GM12878 (cell line): ENCODE results near the gene TGFB2. TPM values are rescaled to one million over a fixed set of nuclear protein-coding genes. Genes with fewer than 3 reads are reported as not detected.

Experiments
- ATAC-seq: fragments of 200-7000 bp; cut with Tn5 transposase; 3 replicates; pipeline ENCODE4 v1.9.1; 2020; ENCODE audit warnings: mild to moderate bottlenecking, moderate library complexity
- Bru-seq: library from RNA; stranded (reverse); fragments of 400-500 nt; gene quantifications from one replicate; lab custom pipeline; 2021; lab: Mats Ljungman, UMichigan
- BruChase-seq, 2 experiments: library from RNA; stranded (reverse); fragments of 400-500 nt; gene quantifications; one replicate each; lab custom pipeline; 2021; lab: Mats Ljungman, UMichigan
- BruUV-seq: library from RNA; stranded (reverse); fragments of 400-500 nt; replicated peaks from 2 replicates; lab custom pipeline; 2021; lab: Mats Ljungman, UMichigan
- CTCF ChIA-PET: fragments of 300-600 bp; sonication (Branson Sonifier 250); formaldehyde crosslinking; extraction: SDS; loops from one replicate; lab custom pipeline; 2021; ENCODE audit warnings: inconsistent platforms; lab: Yijun Ruan, JAX
- POLR2A ChIA-PET: fragments of 350-600 bp; formaldehyde crosslinking; extraction: SDS; loops from one replicate; lab custom pipeline; 2021; ENCODE audit warnings: inconsistent platforms; lab: Charles Lee
- RAD21 ChIA-PET: fragments of 300-600 bp; sonication (Branson Sonifier 250); formaldehyde crosslinking; loops from one replicate; lab custom pipeline; 2023; ENCODE audit warnings: antibody characterized with exemption; ENCODE audit not compliant: unreplicated experiment; lab: Charles Lee
- SMC1A ChIA-PET: fragments of 300-600 bp; sonication (Branson Sonifier 250); formaldehyde crosslinking; loops from one replicate; lab custom pipeline; 2023; ENCODE audit not compliant: unreplicated experiment, uncharacterized antibody; lab: Charles Lee
- DNase-seq: peaks from one replicate; pipeline ENCODE4 v3.0.0-alpha.2; 2011; ENCODE audit warnings: low read depth, low spot score
- FAIRE-seq: peaks from 3 replicates; lab custom pipeline; 2011; peaks lifted over from hg19 to GRCh38; lab: Jason Lieb, UNC
- H2AFZ ChIP-seq: 2 replicates; pipeline ENCODE4 v1.6.0; 2011; ENCODE audit warnings: low read depth, low read length, control low read depth; ENCODE audit not compliant: control insufficient read depth
- H3K27ac ChIP-seq: 2 replicates; pipeline ENCODE4 v1.5.1; 2011; ENCODE audit warnings: control low read depth; ENCODE audit not compliant: control insufficient read depth, insufficient read depth
- H3K27me3 ChIP-seq, 2 experiments: replicated peaks in 1 of 2; 2 replicates each; pipeline versions ENCODE4 v1.6.0 to v1.6.1; 2011; ENCODE audit warnings: low read length in 1 of 2; ENCODE audit not compliant: control insufficient read depth in 2 of 2, insufficient read depth in 2 of 2
- H3K36me3 ChIP-seq, 2 experiments: 2 replicates each; pipeline ENCODE4 v1.5.1; 2011; ENCODE audit warnings: low read length in 1 of 2; ENCODE audit not compliant: control insufficient read depth in 2 of 2, insufficient read depth in 2 of 2
- H3K4me1 ChIP-seq: 2 replicates; pipeline ENCODE4 v1.6.1; 2011; ENCODE audit warnings: mild to moderate bottlenecking, low read length, moderate library complexity, mixed read lengths; ENCODE audit not compliant: control insufficient read depth, insufficient read depth
- H3K4me2 ChIP-seq: 2 replicates; pipeline ENCODE4 v1.6.0; 2011; ENCODE audit warnings: control low read depth; ENCODE audit not compliant: control insufficient read depth, insufficient read depth
- H3K4me3 ChIP-seq: fragments of 200-600 bp; sonication (generic); 2 replicates; pipeline ENCODE4 v1.5.1; 2016
- H3K79me2 ChIP-seq: 2 replicates; pipeline ENCODE4 v1.6.0; 2011; ENCODE audit warnings: low read length; ENCODE audit not compliant: control insufficient read depth, insufficient read depth
- H3K9ac ChIP-seq: 2 replicates; pipeline ENCODE4 v1.8.0; 2011; ENCODE audit warnings: low read length, control low read depth, mixed read lengths; ENCODE audit not compliant: control insufficient read depth, insufficient read depth
- H3K9me3 ChIP-seq: replicated peaks from 3 replicates; pipeline ENCODE4 v1.5.1; 2011; ENCODE audit warnings: mild to moderate bottlenecking, low read length; ENCODE audit not compliant: control insufficient read depth, insufficient read depth
- H4K20me1 ChIP-seq: 2 replicates; pipeline ENCODE4 v1.6.0; 2011; ENCODE audit not compliant: control insufficient read depth, insufficient read depth
- CREM ChIP-seq: IDR thresholded peaks from 2 replicates; pipeline ENCODE4 v1.6.1; 2014; ENCODE audit warnings: antibody characterized with exemption, low read depth
- MTA2 ChIP-seq: fragments of 450-650 bp; IDR thresholded peaks from 2 replicates; pipeline ENCODE4 v1.6.1; 2016; ENCODE audit warnings: low read depth, mild to moderate bottlenecking, moderate library complexity
- WGBS: methylation state at CpG from one replicate; pipeline ENCODE4 v1.1.6; 2016; ENCODE audit warnings: low lambda C conversion rate; ENCODE audit not compliant: insufficient replicate concordance, insufficient coverage; ENCODE audit errors: missing lambda C conversion rate; 5-methylcytosine and 5-hydroxymethylcytosine counted together
- in situ Hi-C: fragments of 300-500 bp; cut with MboI; formaldehyde crosslinking; loops from 9 replicates; pipeline ENCODE4 v1.14.3; 2018; ENCODE audit warnings: mixed read lengths
- intact Hi-C: fragments of 100-400 bp; cut with micrococcal nuclease; formaldehyde crosslinking; loops from one replicate; pipeline ENCODE4 v1.14.2; 2022; ENCODE audit not compliant: unreplicated experiment
- long read RNA-seq, 2 experiments: library from polyadenylated mRNA; unstranded; transcript quantifications; one replicate each; pipeline ENCODE4 v2.0.0, GENCODE V29; 2019 to 2020
- polyA minus RNA-seq, 3 experiments: library from RNA; depleted of rRNA, polyadenylated mRNA; stranded (reverse); fragments of >200 nt; gene quantifications; 2 replicates each; pipeline ENCODE4 v1.2.3, GENCODE V29; 2011
- polyA plus RNA-seq, 11 experiments: library from polyadenylated mRNA; depleted of rRNA in 4 of 11; unstranded in 6 of 11; stranded (reverse) in 5 of 11; fragments of >200 nt; fragmentation: Nextera tagmentation in 4 of 11; fragmentation: Illumina TruSeq in 1 of 11; extraction: Ambion mirVana in 4 of 11; extraction: Trizol in 1 of 11; gene quantifications; 1 replicate in 1 of 11; 2 replicates in 10 of 11; pipeline versions ENCODE4 v1.2.1 to v1.2.3, GENCODE V29; 2011 to 2016; ENCODE audit warnings: inconsistent platforms in 2 of 11, missing spikeins in 2 of 11, low read depth in 1 of 11
- total RNA-seq, 4 experiments: library from RNA; depleted of rRNA in 3 of 4; stranded (reverse); fragments of >200 nt in 3 of 4; fragmentation: Illumina TruSeq in 1 of 4; extraction: Trizol in 1 of 4; gene quantifications; 2 replicates each; pipeline versions ENCODE4 v1.2.1 to v1.2.3, GENCODE V29; 2013 to 2021

TGFB2 gene
- total RNA-seq (2013; cell fraction: nucleolus; rRNA removed): not detected in 2 replicates
- total RNA-seq (2014; rRNA removed) (0.16 TPM in 1 of 2 replicates, not detected in the other), total RNA-seq (2014; rRNA removed; fragmentation: Illumina TruSeq; extraction: Trizol) (0.04 and 0.18 TPM in 2 replicates), total RNA-seq (2021) (0.35 TPM in 1 of 2 replicates, not detected in the other), polyA plus RNA-seq (2011; rRNA removed) (0.03 TPM in 2 replicates), polyA plus RNA-seq (2014; fragmentation: Illumina TruSeq; extraction: Trizol) (0.03 TPM in 1 of 2 replicates, not detected in the other), polyA plus RNA-seq (2014; fragmentation: Nextera tagmentation; extraction: Ambion mirVana) (not detected), polyA plus RNA-seq (2014; rRNA removed) (not detected in 2 replicates), polyA plus RNA-seq (2016; fragmentation: Nextera tagmentation; extraction: Ambion mirVana) (under 1 TPM in 1 of 2 experiments, not detected in 1; 0.11 TPM), polyA minus RNA-seq (2011; rRNA and poly(A)+ RNA removed) (not detected in 2 replicates), Bru-seq, nascent RNA (percentile 19 among the genes with signal in this experiment), BruChase-seq, experiment 1, labeled RNA remaining after a 6-hour chase (percentile 27 among the genes with signal in this experiment), BruChase-seq, experiment 2, labeled RNA remaining after a 2-hour chase (percentile 27 among the genes with signal in this experiment)
- not detected for polyA plus RNA-seq (2011; ENCODE audit: low read depth)
- polyA plus RNA-seq (2011; cell fraction: cytosol; rRNA removed): not detected in 2 replicates
- polyA plus RNA-seq (2011; cell fraction: nucleus; rRNA removed): 0.03 and 0.04 TPM in 2 replicates
- not detected in 2 replicates for polyA plus RNA-seq (2012)
- polyA minus RNA-seq (2011; cell fraction: cytosol; rRNA and poly(A)+ RNA removed): not detected in 2 replicates
- polyA minus RNA-seq (2011; cell fraction: nucleus; rRNA and poly(A)+ RNA removed): under 0.01 and 0.29 TPM in 2 replicates
- long read RNA-seq, experiment 1: 0 reads
- long read RNA-seq, experiment 2: 0 reads

DNA sequence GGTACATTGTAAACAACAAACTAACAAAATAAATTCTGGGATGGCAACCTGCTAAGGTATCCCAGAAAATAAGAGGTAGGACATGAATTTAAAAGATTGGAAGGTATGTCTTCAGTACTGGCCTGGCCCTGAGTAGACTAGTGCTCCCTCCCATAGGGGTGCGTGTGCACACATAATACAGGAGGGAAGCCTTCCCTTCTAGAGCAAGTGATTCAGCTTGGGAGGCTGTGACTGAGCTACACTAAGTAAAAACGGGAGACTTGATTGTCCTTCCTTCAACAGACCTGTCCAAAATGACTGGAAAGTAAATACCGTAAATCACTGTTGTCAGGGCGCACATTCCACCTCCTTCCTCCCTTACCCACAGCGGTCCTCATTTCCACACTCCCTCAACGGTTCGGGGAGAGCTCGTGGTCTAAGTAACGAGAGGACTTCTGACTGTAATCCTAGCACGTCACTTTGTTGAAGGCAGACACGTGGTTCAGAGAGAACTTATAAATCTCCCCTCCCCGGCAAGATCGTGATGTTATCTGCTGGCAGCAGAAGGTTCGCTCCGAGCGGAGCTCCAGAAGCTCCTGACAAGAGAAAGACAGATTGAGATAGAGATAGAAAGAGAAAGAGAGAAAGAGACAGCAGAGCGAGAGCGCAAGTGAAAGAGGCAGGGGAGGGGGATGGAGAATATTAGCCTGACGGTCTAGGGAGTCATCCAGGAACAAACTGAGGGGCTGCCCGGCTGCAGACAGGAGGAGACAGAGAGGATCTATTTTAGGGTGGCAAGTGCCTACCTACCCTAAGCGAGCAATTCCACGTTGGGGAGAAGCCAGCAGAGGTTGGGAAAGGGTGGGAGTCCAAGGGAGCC lies at the start of gene TGFB2:
Gene TGFB2 (plus strand): TSS at position 523 of the 859 bp plus-strand sequence. CDS start 1,366 bp downstream, outside the sequence.
- BruUV-seq: no TSS peak
- H3K4me3 ChIP-seq: peak within 1 kb of the TSS; percentile 67
- peaks cover 4% of the 10 kb centered on the region for H3K4me1 ChIP-seq
- no peak for FAIRE-seq
- H2AFZ ChIP-seq: peak within 1 kb of the TSS; percentile 68
- intact Hi-C loops (loop anchor here (5.0 kb wide), 1 partner anchor 1222 kb away; no protein-coding TSS in a partner anchor), in situ Hi-C loops (loop anchor here (10.0 kb wide), 2 partner anchors 1220 to 1470 kb away; no protein-coding TSS in a partner anchor)
- H3K9me3 ChIP-seq: no peaks in the 10 kb centered on the region
- ChIA-PET RAD21 (no interaction called here), CTCF (no interaction called here), SMC1A (interaction anchor here (0.8 kb wide), 1 partner anchor 10 kb away, joined by 3 read pairs; no protein-coding TSS in a partner anchor)
- peak; percentile 49 for ATAC-seq
- no peak within 1 kb of the TSS for H3K27ac ChIP-seq
- peak within 1 kb of the TSS; percentile 98 for H3K4me2 ChIP-seq
- no peaks in the 10 kb centered on the region for H4K20me1 ChIP-seq
- peaks cover 3 to 21% of the 10 kb centered on the region in 2 experiments for H3K27me3 ChIP-seq
- peak within 1 kb of the TSS; percentile 48 for H3K9ac ChIP-seq
- WGBS: 13% methylated on average over 21 of the region's 22 CpGs
- DNase-seq: no peak
- TF ChIP-seq CREM (0 out of 2 replicates have a peak, but pooled peaks have one; percentile 0), MTA2 (no peak)
- TF ChIP-seq, all 136 proteins: peak for 1
- POLR2A ChIA-PET: no interaction called here
- Histone ChIP-seq H3K79me2 (no peaks in the 10 kb centered on the region), H3K36me3 (no peaks in the 10 kb centered on the region)
